Suprapubic skin (tissue), 4 donors: ENCODE results near the gene USP40. TPM values are rescaled to one million over a fixed set of nuclear protein-coding genes. Genes with fewer than 3 reads are reported as not detected.

Source experiments
- DNase-seq, 2 donors: peaks; one replicate each; pipeline ENCODE4 v3.0.0-alpha.2; 2019; ENCODE audit warnings: low spot score in 2 of 2
- H3K27ac ChIP-seq: fragments of 200-600 bp; sonication (generic); one replicate; pipeline ENCODE4 v1.5.1; 2019
- H3K27me3 ChIP-seq: fragments of 200-600 bp; sonication (generic); one replicate; pipeline ENCODE4 v1.5.1; 2019
- H3K36me3 ChIP-seq: fragments of 200-600 bp; sonication (generic); one replicate; pipeline ENCODE4 v1.5.1; 2019
- H3K4me1 ChIP-seq: fragments of 200-600 bp; sonication (generic); one replicate; pipeline ENCODE4 v1.5.1; 2019
- H3K4me3 ChIP-seq: fragments of 200-600 bp; sonication (generic); one replicate; pipeline ENCODE4 v1.5.1; 2019; ENCODE audit warnings: mild to moderate bottlenecking
- H3K9me3 ChIP-seq: fragments of 200-600 bp; sonication (generic); one replicate; pipeline ENCODE4 v1.5.1; 2019
- CTCF ChIP-seq, 2 donors: fragments of 200-600 bp in 1 of 2; fragments of 450-650 bp in 1 of 2; sonication (generic) in 1 of 2; IDR thresholded peaks; one replicate each; pipeline ENCODE4 v1.5.1; 2016 to 2019; ENCODE audit warnings: antibody characterized with exemption in 2 of 2, mild to moderate bottlenecking in 1 of 2, moderate library complexity in 1 of 2
- EP300 ChIP-seq: sonication (generic); formaldehyde crosslinking; IDR thresholded peaks from one replicate; pipeline ENCODE4 v1.6.1; 2017; ENCODE audit warnings: antibody characterized with exemption
- POLR2A ChIP-seq, 2 donors: fragments of 450-650 bp; IDR thresholded peaks; one replicate each; pipeline ENCODE4 v1.6.1; 2017; ENCODE audit warnings: antibody characterized with exemption in 2 of 2, mild to moderate bottlenecking in 2 of 2, moderate library complexity in 2 of 2
- POLR2AphosphoS5 ChIP-seq, 3 donors: sonication (generic); formaldehyde crosslinking; IDR thresholded peaks; one replicate each; pipeline ENCODE4 v1.6.1; 2017; ENCODE audit warnings: antibody characterized with exemption in 3 of 3
- WGBS: methylation state at CpG from one replicate; pipeline ENCODE4 v1.1.5; 2018; 5-methylcytosine and 5-hydroxymethylcytosine counted together
- total RNA-seq, 4 donors: library from RNA; depleted of rRNA; stranded (reverse); fragments of >200 nt; gene quantifications; one replicate each; pipeline ENCODE4 v1.1.0, GENCODE V29; 2016

The USP40 gene
- total RNA-seq, 4 donors from 2014 or later = 16.2 to 125 (median 40.1) TPM

- TF ChIP-seq CTCF (IDR thresholded peaks at IDR 0.05) (no peak), POLR2A (IDR thresholded peaks at IDR 0.05) (no peak), EP300 (no peak), POLR2AphosphoS5 (IDR thresholded peaks at IDR 0.05) (no peak)
- Histone ChIP-seq H3K27ac (no peak overlapping the region), H3K36me3 (peaks cover 82% of the 10 kb centered on the region), H3K4me3 (no peak overlapping the region), H3K27me3 (no peaks in the 10 kb centered on the region), H3K4me1 (no peaks in the 10 kb centered on the region), H3K9me3 (no peaks in the 10 kb centered on the region)
- WGBS = 94% methylated on average over 8 of the region's 8 CpGs
- DNase-seq = no peak
Measured at GRCh38 chr2:233458826-233459225, 107.8 kb downstream of the USP40 start.

- Histone ChIP-seq H3K9me3 (no peaks in the 10 kb centered on the region), H3K27ac (no peak overlapping the region), H3K27me3 (no peaks in the 10 kb centered on the region), H3K36me3 (peaks cover 79% of the 10 kb centered on the region), H3K4me3 (no peak overlapping the region), H3K4me1 (no peaks in the 10 kb centered on the region)
- TF ChIP-seq EP300 (no peak), POLR2AphosphoS5 (IDR thresholded peaks at IDR 0.05) (no peak), POLR2A (IDR thresholded peaks at IDR 0.05) (no peak), CTCF (IDR thresholded peaks at IDR 0.05) (no peak)
- DNase-seq = no peak
- WGBS = 95% methylated on average over 20 of the region's 20 CpGs
Measured at GRCh38 chr2:233458031-233458610, 108.5 kb downstream of the USP40 start.

GRCh38 chr2:233457356-233457755, 109.2 kb downstream of the USP40 start:
- no peak overlapping the region for H3K4me3 ChIP-seq
- no peak for DNase-seq
- H3K27ac ChIP-seq = no peak overlapping the region
- 93% methylated on average over 5 of the region's 5 CpGs for WGBS
- H3K9me3 ChIP-seq = no peaks in the 10 kb centered on the region
- H3K27me3 ChIP-seq = no peaks in the 10 kb centered on the region
- H3K4me1 ChIP-seq = no peaks in the 10 kb centered on the region
- no peak for TF ChIP-seq POLR2A (IDR thresholded peaks at IDR 0.05)
- TF ChIP-seq EP300 = no peak
- no peak for TF ChIP-seq POLR2AphosphoS5 (IDR thresholded peaks at IDR 0.05)
- no peak for TF ChIP-seq CTCF (IDR thresholded peaks at IDR 0.05)
- H3K36me3 ChIP-seq = peaks cover 79% of the 10 kb centered on the region

- H3K27ac ChIP-seq = no peak overlapping the region
- peaks cover 79% of the 10 kb centered on the region for H3K36me3 ChIP-seq
- TF ChIP-seq POLR2A (IDR thresholded peaks at IDR 0.05) = no peak
- no peak for TF ChIP-seq POLR2AphosphoS5 (IDR thresholded peaks at IDR 0.05)
- TF ChIP-seq CTCF (IDR thresholded peaks at IDR 0.05) = no peak
- no peak for TF ChIP-seq EP300
- H3K4me1 ChIP-seq = no peaks in the 10 kb centered on the region
- H3K27me3 ChIP-seq = no peaks in the 10 kb centered on the region
- H3K9me3 ChIP-seq = no peaks in the 10 kb centered on the region
- no peak for DNase-seq
- 95% methylated on average over 5 of the region's 5 CpGs for WGBS
- H3K4me3 ChIP-seq = no peak overlapping the region
Measured at GRCh38 chr2:233456934-233457333, 109.6 kb downstream of the USP40 start.

- TF ChIP-seq POLR2AphosphoS5 (IDR thresholded peaks at IDR 0.05) (no peak), CTCF (IDR thresholded peaks at IDR 0.05) (no peak), POLR2A (IDR thresholded peaks at IDR 0.05) (no peak), EP300 (no peak)
- 89% methylated on average over 11 of the region's 11 CpGs for WGBS
- Histone ChIP-seq H3K9me3 (no peaks in the 10 kb centered on the region), H3K4me1 (no peaks in the 10 kb centered on the region), H3K4me3 (no peak overlapping the region), H3K27me3 (no peaks in the 10 kb centered on the region), H3K36me3 (peaks cover 75% of the 10 kb centered on the region), H3K27ac (no peak overlapping the region)
- no peak for DNase-seq
Measured at GRCh38 chr2:233456111-233456510, 110.5 kb downstream of the USP40 start.
